Activated T-cell treated with anti-CD3 and anti-CD28 coated beads, Interleukin-2, amount 50 U/mL, for 24 hours (primary cell): ENCODE data around the gene CNPY4.
"Not testable (repeated sequence)": the region's sequence is repeated elsewhere in the genome, so short reads cannot be mapped to it uniquely, and the experiment has no call there.

ENCODE experiments used
- DNase-seq: peaks from one replicate; pipeline ENCODE4 v3.0.0-alpha.2; 2020
- H3K27ac Mint-ChIP-seq: 2 replicates; pipeline ENCODE4 v1.8.0; 2020; ENCODE audit warnings: mild to moderate bottlenecking, mixed read lengths
- H3K27me3 Mint-ChIP-seq: 2 replicates; pipeline ENCODE4 v1.8.0; 2020; ENCODE audit warnings: mixed read lengths
- H3K36me3 Mint-ChIP-seq: 2 replicates; pipeline ENCODE4 v1.8.0; 2020; ENCODE audit warnings: low read depth, mixed read lengths
- H3K4me1 Mint-ChIP-seq: 2 replicates; pipeline ENCODE4 v1.8.0; 2020; ENCODE audit warnings: low read depth, mixed read lengths
- H3K4me3 Mint-ChIP-seq: 2 replicates; pipeline ENCODE4 v1.8.0; 2020; ENCODE audit warnings: mild to moderate bottlenecking, moderate library complexity, mixed read lengths
- H3K9me3 Mint-ChIP-seq: 2 replicates; pipeline ENCODE4 v1.8.0; 2020; ENCODE audit warnings: mixed read lengths

Gene CNPY4

GRCh38 chr7:100122067-100122466 lies 2.6 kb downstream of the CNPY4 start:
- H3K27ac Mint-ChIP-seq: peak overlapping the region; percentile 46
- no peaks in the 10 kb centered on the region for H3K27me3 Mint-ChIP-seq
- no peak for DNase-seq
- no peak overlapping the region for H3K4me3 Mint-ChIP-seq
- H3K9me3 Mint-ChIP-seq: no peaks in the 10 kb centered on the region
- H3K4me1 Mint-ChIP-seq: peaks cover 43% of the 10 kb centered on the region
- peaks cover 53% of the 10 kb centered on the region for H3K36me3 Mint-ChIP-seq

- H3K4me1 Mint-ChIP-seq: peaks cover 43% of the 10 kb centered on the region
- H3K27me3 Mint-ChIP-seq: no peaks in the 10 kb centered on the region
- DNase-seq: no peak
- H3K27ac Mint-ChIP-seq: peak overlapping the region; percentile 46
- peaks cover 54% of the 10 kb centered on the region for H3K36me3 Mint-ChIP-seq
- H3K4me3 Mint-ChIP-seq: no peak overlapping the region
- no peaks in the 10 kb centered on the region for H3K9me3 Mint-ChIP-seq
Observed at GRCh38 chr7:100122568-100122967, 3.1 kb downstream of the CNPY4 start.

DNA sequence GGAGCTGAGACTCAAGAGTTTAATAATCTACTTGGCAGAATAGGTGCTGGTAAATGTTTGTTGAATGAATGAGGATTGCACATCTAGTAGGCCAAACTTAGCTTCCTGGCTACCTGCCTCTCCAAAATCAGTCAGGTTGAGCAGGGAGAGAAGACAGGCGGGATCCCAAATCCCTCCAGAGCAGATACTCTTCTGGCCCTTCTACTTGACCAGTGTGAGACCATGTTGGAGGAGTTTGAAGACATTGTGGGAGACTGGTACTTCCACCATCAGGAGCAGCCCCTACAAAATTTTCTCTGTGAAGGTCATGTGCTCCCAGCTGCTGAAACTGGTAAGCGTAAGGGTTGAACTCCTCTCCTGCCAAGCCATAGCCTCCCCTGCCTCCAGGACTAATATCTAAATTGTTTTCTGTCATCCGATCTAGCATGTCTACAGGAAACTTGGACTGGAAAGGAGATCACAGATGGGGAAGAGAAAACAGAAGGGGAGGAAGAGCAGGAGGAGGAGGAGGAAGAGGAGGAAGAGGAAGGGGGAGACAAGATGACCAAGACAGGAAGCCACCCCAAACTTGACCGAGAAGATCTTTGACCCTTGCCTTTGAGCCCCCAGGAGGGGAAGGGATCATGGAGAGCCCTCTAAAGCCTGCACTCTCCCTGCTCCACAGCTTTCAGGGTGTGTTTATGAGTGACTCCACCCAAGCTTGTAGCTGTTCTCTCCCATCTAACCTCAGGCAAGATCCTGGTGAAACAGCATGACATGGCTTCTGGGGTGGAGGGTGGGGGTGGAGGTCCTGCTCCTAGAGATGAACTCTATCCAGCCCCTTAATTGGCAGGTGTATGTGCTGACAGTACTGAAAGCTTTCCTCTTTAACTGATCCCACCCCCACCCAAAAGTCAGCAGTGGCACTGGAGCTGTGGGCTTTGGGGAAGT lies 5.1 kb downstream of the CNPY4 start:
- Mint-ChIP-seq H3K4me1 (peaks cover 40% of the 10 kb centered on the region), H3K9me3 (no peaks in the 10 kb centered on the region), H3K36me3 (peaks cover 43% of the 10 kb centered on the region), H3K27me3 (no peaks in the 10 kb centered on the region), H3K4me3 (peak overlapping the region; percentile 99), H3K27ac (peak overlapping the region; percentile 100)
- no peak for DNase-seq

GRCh38 chr7:100126239-100126930 lies 7.0 kb downstream of the CNPY4 start:
- peak overlapping the region; percentile 100 for H3K27ac Mint-ChIP-seq
- H3K36me3 Mint-ChIP-seq: peaks cover 40% of the 10 kb centered on the region
- DNase-seq: no peak
- no peaks in the 10 kb centered on the region for H3K27me3 Mint-ChIP-seq
- peak overlapping the region; percentile 99 for H3K4me3 Mint-ChIP-seq
- H3K4me1 Mint-ChIP-seq: peaks cover 41% of the 10 kb centered on the region
- no peaks in the 10 kb centered on the region for H3K9me3 Mint-ChIP-seq

DNA sequence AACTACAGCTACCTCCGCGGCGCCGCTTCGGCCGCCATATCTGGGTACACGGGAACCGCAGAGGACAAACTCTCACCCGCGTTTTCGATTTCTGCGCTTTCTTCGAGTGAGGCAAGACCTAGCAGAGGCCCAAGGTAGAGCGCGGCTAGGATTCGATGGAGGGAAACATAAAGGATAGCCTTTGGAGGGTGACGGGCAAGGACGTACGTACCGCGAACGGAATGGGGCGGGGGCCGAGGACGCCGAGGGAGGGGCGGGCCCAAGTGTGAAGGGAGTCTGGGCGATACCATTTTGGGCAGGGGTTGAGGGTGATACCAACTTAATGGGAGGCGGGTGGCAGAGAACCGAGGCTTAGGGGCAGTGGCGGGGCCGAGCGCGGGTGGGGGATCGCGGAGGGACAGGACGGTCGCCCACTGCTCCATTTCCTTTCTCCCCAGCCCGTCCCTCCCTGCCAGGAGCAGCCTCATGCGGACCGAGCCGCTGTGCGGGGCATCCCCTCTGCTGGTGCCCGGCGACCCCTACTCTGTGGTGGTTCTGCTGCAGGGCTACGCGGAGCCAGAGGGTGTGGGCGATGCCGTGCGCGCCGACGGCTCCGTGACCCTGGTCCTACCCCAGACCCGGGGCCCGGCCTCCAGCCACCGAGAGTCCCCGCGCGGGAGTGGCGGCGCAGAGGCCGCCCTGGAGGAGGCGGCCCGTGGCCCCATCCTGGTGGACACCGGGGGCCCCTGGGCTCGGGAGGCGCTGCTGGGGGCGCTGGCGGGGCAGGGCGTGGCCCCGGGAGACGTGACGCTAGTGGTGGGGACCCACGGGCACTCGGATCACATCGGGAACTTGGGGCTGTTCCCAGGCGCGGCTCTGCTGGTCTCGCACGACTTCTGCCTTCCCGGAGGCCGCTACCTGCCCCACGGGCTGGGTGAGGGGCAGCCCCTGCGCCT lies 7.8 kb downstream of the CNPY4 start, which contains the start of gene MBLAC1:
MBLAC1 (plus strand) TSS at position 37 of the 935 bp plus-strand sequence; CDS start at position 466, 429 bp downstream.
- H3K4me1 Mint-ChIP-seq: peaks cover 38% of the 10 kb centered on the region
- H3K36me3 Mint-ChIP-seq: peaks cover 37% of the 10 kb centered on the region
- peak within 1 kb of the TSS; percentile 100 for H3K27ac Mint-ChIP-seq
- H3K9me3 Mint-ChIP-seq: no peaks in the 10 kb centered on the region
- DNase-seq: peak; percentile 93
- H3K27me3 Mint-ChIP-seq: no peaks in the 10 kb centered on the region
- H3K4me3 Mint-ChIP-seq: peak within 1 kb of the TSS; percentile 99

DNA sequence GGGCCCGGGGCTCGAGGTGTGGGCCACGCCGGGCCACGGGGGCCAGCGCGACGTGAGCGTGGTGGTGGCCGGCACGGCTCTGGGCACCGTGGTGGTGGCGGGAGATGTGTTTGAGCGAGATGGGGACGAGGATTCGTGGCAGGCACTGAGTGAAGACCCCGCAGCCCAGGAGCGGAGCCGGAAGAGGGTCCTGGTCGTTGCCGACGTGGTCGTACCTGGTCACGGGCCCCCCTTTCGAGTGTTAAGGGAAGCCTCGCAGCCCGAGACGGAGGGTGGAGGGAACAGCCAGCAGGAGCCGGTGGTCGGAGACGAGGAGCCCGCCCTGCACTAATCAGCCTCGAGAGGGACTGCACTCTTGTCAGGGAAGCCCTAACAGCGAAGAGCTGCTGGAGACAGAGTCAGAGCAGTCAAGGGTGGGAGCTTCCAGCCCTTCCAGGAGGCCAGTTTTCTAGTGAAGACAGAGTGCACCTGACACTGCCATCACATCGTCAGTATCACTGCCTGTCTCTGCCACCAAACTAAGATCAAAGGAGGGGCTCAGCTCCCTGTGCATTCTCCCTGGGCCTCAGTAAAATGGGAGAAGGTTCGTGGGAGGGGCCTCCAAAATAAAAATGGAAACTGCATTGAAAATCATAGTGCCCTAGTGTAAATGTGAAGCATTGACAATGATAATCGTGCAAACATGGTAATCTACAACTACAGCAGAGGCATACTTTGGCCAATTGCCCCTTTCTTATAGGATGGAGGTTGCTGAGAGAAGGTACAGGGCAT lies 8.6 kb downstream of the CNPY4 start:
- Mint-ChIP-seq H3K36me3 (peaks cover 30% of the 10 kb centered on the region), H3K27me3 (no peaks in the 10 kb centered on the region), H3K9me3 (no peaks in the 10 kb centered on the region), H3K4me3 (peak overlapping the region; percentile 99), H3K27ac (peak overlapping the region; percentile 82), H3K4me1 (peaks cover 40% of the 10 kb centered on the region)
- peak; percentile 63 for DNase-seq

DNA sequence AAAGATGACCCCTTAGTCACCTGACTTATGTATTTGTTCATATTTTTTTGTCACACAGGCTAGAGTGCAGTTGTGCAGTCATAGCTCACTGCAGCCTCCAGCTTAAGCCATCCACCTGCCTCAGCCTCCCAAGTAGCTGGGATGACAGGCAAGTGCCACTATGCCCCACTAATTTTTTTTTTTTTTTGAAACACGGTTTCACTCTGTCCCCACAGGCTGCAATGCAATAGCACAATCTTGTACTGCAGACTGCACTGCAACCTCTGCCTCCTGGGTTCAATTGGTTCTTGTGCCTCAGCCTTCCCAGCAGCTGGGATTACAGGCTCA lies 9.2 kb downstream of the CNPY4 start:
- no peaks in the 10 kb centered on the region for H3K9me3 Mint-ChIP-seq
- H3K27ac Mint-ChIP-seq: peak overlapping the region; percentile 82
- DNase-seq: no peak
- H3K27me3 Mint-ChIP-seq: no peaks in the 10 kb centered on the region
- H3K36me3 Mint-ChIP-seq: peaks cover 28% of the 10 kb centered on the region
- peaks cover 40% of the 10 kb centered on the region for H3K4me1 Mint-ChIP-seq
- H3K4me3 Mint-ChIP-seq: peak overlapping the region; percentile 99

DNA sequence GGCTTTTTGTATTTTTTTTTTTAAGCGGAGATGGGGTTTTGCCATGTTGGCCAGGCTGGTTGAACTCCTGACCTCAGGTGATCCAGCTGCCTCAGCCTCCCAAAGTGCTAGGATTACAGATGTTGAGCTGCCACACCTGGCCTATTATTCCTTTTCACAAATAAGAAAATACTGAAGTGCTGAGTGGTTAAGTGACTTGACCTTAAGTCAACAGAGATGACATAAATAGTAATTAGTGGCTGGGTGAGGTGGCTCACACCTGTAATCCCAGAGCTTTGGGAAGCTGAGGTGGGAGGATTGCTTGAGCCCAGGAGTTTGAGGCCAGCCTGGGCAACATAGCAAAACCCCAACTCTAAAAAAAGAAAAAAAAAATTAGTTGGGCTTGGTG lies 10.8 kb downstream of the CNPY4 start:
- not testable (repeated sequence) for H3K4me3 Mint-ChIP-seq, DNase-seq, H3K9me3 Mint-ChIP-seq, H3K27me3 Mint-ChIP-seq, H3K27ac Mint-ChIP-seq
- H3K36me3 Mint-ChIP-seq: peaks cover 15% of the 10 kb centered on the region
- H3K4me1 Mint-ChIP-seq: peaks cover 28% of the 10 kb centered on the region

GRCh38 chr7:100130608-100131453 lies 11.4 kb downstream of the CNPY4 start:
- Mint-ChIP-seq H3K9me3 (no peaks in the 10 kb centered on the region), H3K36me3 (peaks cover 11% of the 10 kb centered on the region), H3K4me3 (peak overlapping the region; percentile 6), H3K27me3 (no peaks in the 10 kb centered on the region), H3K4me1 (peaks cover 24% of the 10 kb centered on the region), H3K27ac (no peak overlapping the region)
- DNase-seq: peak; percentile 92

- H3K27ac Mint-ChIP-seq: no peak overlapping the region
- H3K4me3 Mint-ChIP-seq: no peak overlapping the region
- no peaks in the 10 kb centered on the region for H3K27me3 Mint-ChIP-seq
- no peaks in the 10 kb centered on the region for H3K9me3 Mint-ChIP-seq
- DNase-seq: no peak
- H3K36me3 Mint-ChIP-seq: no peaks in the 10 kb centered on the region
- peaks cover 21% of the 10 kb centered on the region for H3K4me1 Mint-ChIP-seq
Observed at GRCh38 chr7:100132126-100132525, 12.7 kb downstream of the CNPY4 start.

DNA sequence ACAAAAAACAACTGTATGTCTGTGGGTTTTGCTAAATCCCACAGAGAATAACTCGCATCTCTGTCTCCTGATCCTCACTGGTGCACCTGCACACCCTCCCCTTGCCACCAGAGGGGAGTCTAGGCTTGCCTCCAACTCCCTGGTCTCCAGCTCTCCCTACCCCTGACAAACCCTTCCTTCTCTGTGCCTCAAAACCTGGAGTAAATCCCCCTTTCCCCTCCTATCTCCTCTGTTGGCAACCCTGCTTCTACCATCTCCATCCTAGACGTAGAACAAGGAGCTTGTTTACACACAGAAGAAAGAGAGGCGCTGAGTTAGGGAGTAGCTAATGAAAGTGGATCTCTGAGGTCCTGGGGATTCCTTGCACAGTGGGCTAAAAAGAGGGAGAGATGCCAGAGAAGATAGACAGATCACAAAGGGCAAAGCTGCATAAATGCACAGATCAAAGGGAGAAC lies 13.3 kb downstream of the CNPY4 start:
- no peaks in the 10 kb centered on the region for H3K27me3 Mint-ChIP-seq
- no peak overlapping the region for H3K4me3 Mint-ChIP-seq
- peaks cover 23% of the 10 kb centered on the region for H3K4me1 Mint-ChIP-seq
- H3K36me3 Mint-ChIP-seq: no peaks in the 10 kb centered on the region
- H3K27ac Mint-ChIP-seq: no peak overlapping the region
- no peaks in the 10 kb centered on the region for H3K9me3 Mint-ChIP-seq
- peak; percentile 71 for DNase-seq

DNA sequence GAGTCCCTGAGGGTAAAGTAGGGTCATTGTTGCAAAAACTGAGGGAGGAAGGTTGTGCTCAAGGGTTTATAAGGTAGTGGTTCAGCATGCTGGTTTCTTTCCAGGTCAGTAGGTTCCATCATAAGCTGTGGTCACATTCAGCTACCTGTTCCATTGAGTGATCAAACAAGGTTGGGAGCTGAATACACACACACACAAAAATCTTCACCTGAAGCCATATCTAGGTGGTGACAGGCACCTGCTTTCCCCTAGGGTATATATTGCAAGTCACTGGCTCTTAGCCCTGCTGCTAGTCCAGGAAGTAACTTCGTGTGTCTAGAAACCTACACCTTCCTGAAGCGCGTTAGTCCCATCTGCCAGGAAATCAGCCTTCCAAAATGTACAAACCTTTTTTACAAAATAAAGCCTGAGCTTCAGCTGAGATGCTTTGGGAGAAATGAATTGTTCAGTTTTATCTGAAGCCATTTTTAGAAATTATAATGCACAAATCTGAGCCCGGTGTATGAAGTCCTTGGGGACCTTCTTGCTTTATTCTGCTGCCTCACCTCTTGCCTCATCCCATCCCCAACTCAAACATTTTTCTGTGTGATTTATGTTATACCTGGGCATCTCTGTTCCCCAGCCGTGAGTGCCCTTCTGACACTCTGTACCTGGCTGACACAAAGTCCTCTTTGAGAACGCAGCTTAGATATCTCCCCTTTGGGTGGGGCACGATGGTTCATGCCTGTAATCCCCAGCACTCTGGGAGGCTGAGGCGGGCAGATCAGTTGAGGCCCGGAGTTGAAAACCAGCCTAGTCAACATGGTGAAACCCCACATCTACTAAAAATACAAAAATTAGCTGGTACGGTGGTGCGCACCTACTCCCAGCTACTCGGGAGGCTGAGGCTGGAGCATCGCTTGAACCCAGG lies 18.7 kb downstream of the CNPY4 start:
- H3K9me3 Mint-ChIP-seq: no peaks in the 10 kb centered on the region
- H3K27ac Mint-ChIP-seq: no peak overlapping the region
- no peaks in the 10 kb centered on the region for H3K36me3 Mint-ChIP-seq
- DNase-seq: no peak
- no peaks in the 10 kb centered on the region for H3K27me3 Mint-ChIP-seq
- peaks cover 17% of the 10 kb centered on the region for H3K4me1 Mint-ChIP-seq
- H3K4me3 Mint-ChIP-seq: no peak overlapping the region
